Hippocampal formation (tissue), 2 donors: ENCODE data around the gene CDH3.
"Not testable (repeated sequence)": the region's sequence is repeated elsewhere in the genome, so short reads cannot be mapped to it uniquely, and the experiment has no call there.

Experiments used
- DNase-seq, 2 donors: peaks; one replicate each; lab custom pipeline; 2025; lab: John Stamatoyannopoulos, UW

Gene CDH3

DNA sequence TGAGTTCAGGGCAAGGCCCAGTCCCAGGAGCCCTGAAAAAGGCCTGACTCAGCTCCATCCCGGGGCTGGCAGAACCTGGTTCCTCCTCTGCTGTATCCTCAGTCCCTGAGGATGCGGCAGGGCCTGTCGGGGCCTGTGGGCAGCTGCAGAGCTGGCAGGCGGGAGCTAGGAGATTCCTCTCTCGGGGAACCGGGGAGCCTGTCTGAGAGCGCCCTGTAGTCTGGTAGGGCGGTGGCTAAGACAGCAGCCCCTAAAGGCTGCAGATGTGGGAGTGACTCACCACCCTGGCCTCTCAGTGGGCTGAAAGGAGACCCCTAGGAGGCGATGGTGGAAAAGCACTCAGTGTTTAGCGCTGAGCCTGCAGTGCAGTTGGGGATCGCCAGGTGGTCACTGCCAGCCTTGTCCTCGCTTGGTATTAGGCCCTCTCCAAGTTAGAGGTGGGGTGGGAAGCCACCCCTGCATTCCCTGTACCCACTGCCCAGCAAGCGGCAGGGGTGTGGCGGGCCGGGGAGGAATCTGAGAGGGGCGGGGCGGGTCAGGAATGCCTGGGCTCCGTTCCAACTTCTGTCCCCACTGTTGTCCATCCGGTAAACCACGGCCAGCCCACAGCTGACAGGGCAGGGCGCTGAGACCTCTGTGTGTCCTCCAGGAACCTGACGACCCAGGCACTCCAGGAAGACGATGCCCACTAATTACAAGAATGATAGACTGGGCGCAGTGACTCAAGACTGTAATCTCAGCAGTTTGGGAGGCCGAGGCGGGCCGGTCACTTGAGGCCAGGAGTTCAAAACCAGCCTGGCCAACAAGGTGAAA lies 62.4 kb downstream of the CDH3 start:
- no peak for DNase-seq

DNA sequence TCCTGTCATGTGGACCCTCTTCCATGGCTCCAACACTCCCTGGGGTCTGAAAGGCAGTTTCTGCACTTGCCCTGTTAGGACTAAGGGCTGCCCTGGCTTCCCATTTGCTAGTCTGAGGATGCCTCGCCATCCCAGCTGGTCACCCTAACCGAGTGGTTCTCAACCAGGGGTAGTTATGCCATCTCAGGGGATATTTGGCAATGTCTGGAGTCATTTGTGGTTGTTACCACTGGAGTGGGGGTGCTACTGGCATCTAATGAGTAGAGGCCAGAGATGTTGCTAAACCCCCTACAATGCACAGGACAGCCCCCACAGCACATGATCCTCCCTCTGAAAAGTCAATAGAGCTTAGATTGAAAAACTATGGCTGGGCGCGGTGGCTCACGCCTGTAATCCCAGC lies 65.1 kb downstream of the CDH3 start:
- DNase-seq, result no peak

DNA sequence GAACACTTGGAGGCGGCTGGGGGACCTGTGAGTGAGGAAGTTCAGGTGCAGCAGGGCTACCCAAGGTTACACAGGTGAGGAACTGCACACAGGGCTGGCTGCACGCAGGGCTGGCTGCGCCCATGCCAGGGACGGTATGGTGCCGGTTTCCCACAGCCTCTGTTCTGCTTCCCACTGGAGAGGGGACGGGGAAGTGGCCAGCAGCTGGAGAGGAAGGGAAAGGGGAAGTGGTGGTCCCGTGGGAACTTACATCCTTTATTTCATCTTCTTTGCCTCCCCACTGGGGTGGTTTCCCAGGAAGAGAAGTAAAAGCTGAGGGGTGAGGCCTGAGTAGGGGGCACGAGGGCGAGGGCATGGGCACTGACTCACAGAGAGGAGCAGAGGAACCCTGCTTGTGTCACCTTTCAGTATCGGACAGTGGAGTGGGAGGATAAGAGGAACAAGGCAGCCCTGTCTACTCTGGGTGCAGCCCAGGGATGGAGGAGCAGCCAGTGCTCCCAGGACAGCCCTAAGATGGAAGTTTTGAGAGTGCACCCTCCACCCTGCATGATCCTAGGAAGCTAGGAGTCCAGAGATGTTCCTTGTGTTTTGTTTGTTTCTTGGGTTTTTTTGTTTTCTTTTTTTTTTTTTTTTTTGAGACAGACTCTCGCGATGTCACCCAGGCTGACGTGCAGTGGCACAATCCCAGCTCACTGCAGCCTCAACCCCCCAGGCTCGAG lies 66.5 kb downstream of the CDH3 start:
- DNase-seq, result no peak

DNA sequence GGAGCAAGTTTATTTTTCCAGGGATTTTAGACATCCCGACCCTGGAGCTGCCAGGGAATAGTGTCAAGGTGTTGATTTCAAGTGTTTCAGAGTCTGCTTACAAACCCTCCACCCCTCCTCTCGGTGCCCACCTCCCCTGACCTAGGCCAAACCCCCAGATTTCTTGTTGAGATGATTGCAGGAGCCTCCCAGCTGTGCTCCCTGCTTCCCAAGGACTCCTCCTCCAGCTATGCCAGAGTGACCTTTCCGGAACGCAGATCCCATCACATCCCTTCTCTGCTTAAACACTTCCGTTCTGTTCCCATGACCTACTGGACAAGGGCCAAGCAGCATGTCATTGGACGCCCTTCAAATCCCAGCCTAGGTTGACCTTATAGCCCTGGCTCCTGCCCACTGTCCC lies 68.3 kb downstream of the CDH3 start:
- DNase-seq, result no peak

DNA sequence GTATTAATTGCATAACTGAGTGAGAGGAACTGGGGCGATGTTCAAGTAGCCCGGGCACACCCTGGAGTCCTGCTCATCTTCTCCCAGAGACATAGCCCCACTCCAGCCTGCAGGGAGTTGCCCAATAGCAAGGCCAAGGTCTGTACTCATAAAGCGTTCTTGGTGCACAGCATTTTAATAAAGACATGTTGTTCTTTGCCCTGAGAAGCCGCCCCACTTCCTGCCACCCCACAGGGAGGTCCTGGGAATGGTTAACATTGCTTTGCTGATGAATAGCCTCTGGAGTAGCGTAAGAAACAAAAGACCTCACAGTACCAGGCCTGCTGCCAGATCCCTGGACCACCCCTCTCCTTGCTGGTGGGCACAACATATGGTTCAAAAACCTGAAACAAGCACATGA lies 70.4 kb downstream of the CDH3 start:
- DNase-seq, result no peak

DNA sequence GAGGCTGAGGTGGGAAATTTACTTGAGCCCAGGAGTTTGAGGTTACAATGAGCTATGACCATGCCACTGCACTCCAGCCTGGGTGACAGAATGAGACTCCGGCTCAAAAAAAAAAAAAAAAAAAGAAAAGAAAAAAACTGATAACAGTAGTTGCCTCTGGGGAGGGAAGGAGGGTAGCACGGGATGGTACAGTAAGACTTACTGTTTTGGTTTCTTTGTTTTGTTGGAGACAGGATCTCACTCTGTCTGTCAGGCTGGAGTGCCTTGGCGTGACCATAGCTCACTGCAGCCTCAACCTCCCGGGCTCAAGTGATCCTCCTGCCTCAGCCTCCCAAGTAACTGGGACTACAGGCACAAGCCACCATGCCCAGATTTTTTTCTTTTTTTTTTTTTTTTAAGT lies 71.4 kb downstream of the CDH3 start:
- not testable (repeated sequence) for DNase-seq

DNA sequence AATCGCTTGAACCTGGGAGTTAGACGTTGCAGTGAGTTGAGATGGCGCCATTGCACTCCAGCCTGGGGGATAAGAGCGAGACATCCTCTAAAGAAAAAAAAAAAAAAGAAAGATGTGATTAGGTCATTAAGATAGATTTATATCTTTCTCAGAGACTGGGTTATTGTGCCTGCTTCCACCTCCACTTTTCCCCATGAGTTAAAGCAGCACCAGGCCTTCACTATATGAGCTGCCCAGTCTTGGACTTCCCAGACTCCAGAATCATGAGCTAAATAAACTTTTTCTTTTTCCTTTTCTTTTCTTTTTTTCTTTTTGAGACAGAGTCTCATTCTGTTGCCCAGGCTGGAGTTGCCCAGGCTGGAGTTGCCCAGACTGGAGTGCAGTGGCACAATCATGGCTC lies 72.6 kb downstream of the CDH3 start:
- DNase-seq, result no peak

DNA sequence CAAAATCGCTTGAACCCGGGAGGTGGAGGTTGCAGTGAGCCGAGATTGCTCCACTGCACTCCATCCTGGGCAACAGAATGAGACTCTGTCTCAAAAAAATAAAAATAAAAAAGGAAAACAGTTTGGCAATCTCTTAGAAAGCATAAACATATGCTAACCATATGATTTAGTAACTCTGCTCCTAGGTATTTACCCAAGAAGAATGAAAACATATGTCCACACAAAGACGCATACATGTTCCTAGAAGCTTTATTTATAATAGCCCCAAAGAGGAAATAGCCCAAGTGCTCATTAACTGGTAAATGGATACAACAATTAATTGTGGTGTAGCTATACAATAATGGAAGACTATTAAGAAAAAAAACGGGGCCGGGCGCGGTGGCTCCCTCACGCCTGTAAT lies 73.5 kb downstream of the CDH3 start:
- DNase-seq, result no peak

DNA sequence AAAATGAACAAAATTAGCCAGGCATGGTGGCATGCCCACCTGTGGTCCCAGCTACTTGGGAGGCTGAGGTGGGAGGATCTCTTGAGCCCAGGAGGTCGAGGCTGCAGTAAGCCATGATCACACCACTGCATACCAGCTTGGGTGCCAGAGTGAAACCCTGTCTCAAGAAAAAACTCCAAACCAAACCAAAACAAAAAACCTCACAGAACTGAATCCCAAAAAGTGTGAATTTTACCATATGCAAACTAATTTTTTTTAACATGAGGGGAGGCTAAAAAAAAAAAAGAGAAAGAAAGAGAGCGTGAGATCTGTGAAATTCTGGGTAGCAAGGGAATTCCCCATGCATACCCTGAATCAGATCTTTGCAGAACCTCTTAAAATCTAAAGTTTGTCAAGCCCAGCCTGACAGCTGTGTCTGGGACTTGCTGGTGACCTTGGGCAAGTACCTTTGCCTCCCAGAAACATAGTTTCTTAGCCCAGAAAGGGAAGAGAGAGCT lies 74.9 kb downstream of the CDH3 start:
- no peak for DNase-seq

DNA sequence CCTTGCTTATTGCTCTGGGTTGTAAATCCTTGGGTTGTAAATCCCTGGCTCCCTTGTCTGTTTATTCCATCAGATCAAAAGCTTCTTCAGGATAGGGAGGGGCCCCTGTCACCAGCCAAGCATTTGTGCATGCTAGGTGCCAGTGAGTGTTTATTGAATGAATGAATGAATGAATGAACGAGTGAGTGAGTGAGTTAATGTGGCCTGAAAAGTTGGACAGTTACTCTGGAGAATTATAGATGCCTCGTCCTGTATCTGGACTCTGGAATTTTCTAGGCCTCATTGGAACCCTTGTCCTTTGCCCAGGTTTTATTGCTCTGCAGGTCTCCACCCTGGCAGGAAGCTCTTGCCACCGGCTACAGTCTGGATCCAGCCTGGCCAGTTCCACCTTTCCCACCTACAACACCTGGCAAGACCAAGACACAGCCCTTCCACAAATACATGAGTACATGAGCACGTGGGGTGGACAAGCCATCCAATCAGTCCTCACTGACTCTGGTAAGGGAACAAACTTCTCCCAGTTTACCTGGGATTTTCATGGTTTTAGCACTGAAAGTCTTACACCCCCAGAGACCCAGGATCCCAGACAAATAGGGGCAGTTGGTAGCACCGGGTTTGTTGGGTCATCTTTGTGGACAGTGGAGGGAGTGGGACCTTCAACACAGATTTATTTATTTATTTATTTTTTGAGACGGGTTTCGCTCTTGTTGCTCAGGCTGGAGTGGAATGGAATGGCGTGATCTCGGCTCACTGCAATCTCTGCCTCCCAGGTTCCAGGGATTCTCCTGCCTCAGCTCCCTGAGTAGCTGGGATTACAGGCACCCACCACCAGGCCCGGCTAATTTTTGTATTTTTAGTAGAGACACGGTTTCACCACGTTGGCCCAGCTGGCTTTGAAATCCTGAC lies 77.3 kb downstream of the CDH3 start:
- DNase-seq, result no peak

DNA sequence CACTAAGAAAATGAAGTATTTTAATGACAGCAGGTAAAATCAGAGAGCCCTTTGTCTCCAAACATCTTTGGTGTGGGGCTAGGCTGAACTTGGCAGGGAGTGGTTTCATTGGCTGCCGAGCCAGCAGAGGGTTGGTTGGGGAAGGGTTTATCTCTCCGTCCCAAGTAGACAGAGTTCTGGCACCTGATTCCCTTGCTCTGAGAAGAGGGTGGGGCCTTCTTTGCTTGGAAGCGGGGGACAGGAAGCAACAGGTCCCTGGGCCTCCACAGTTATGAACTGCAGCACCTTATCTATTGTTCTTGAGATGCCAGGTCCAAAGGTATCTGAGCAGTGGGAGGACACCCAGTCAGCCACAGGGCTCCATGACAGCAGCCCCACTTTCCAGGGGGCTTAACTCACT lies 79.7 kb downstream of the CDH3 start:
- no peak for DNase-seq

DNA sequence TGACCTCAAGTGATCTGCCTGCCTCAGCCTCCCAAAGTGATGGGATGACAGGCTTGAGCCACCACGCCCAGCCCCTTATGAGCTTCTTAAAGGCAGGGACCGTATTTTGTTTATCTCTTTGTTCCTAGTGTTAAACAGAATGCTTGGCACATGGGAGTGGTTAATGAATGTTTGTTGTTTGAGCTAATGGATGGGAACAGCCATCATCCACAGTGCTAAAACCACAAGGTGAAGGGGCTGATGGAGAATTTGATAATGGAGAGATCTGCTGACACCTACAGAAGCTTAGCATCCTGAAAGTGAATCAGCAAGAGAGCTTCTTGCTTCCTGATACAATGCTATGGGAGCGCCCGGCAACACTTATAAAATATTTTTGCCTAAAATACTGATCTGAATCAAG lies 83.4 kb downstream of the CDH3 start:
- DNase-seq, result no peak

DNA sequence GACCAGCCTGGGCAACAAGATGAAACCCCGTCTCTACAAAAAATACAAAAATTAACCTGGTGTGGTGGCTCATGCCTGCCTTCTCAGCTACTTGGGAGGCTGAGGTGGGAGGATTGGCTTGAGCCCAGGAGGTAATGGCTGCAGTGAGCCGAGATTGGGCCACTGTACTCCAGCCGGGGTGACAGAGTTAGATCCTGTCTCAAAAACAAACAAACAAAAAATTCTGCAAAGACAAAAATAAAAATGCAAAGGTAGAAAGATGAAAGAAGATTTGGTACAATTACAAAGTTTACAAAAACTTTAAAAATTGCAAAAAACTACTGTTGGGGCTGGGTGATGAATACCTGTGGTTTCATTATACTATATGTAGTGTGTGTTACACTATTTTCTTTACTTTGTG lies 86.5 kb downstream of the CDH3 start:
- DNase-seq, result no peak

DNA sequence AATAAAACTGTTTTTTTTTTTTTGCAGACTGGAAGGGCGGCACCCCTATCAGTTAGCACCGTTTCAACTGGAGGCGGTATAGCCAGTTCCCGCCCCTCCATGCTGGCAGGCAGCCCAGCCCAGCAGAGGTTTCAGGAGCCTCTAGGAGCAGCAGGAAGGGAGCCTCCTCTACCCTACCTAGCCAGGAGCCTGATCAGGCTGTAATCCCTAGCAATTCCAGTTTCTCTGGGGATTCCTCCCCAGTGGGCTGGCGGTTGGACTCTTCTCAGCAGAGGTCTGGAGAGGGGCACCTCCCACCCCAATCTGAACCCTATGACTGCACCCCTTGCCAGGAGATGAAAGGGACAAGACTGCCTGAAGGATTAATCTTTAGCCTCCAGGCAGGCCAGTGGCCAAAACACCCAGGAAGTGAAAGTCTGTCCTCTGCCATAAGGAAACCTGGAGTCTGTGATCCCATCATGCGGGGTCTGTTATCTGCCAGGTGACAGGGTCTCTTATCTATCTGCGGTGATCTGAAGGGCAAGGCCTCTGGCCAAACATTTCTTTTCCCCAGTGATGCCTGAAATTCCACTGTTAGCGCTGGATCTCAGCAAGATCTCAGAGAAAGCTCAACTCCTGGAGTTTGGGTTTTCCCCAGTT lies 87.1 kb downstream of the CDH3 start:
- DNase-seq, result no peak

DNA sequence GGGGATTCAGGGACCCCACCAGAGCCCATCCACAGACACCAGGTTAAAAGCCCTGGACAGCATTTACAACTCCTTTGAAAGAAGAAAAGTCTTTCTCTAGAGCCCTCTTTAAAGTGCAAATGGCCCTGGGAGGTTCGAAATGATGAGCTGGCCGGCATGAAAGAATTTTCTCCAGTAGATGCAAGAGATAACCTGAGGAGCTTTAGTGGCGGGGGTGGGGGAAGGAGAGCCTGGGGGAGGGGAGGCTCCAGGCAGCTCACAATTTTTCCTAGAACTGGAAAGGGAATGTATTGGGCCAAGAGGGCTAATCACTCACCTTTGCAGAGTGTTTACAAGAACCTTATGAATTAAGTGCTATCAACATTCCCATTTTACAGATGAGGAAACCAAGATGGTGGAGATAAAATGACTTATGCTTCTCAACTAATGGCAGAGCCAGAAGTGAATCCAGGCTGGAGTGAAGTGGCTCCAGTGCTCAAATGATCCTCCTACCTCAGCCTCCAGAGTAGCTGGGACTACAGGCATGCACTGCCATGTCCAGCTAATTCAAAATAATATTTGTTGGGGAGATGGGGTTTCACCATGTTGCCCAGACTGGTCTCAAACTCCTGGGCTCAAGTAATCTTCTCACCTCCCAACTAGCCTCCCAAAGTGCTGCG lies 87.8 kb downstream of the CDH3 start:
- no peak for DNase-seq

DNA sequence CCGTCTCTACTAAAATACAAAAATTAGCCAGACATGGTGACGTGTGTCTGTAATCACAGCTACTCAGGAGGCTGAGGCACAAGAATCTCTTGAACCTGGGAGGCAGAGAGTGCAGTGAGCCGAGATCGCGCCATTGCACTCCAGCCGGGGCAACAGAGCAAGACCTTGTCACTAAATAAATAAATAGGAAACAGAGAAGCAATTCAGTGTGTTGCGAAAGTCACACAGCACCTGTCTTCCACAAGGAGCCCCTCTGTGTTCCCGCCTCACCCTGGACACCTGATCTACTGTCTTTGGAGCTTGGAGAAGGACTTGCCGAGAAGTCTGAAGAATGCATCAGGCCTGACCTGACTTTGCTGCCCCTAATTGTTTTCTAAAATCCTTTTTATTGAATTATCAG lies 88.5 kb downstream of the CDH3 start:
- DNase-seq, result no peak

DNA sequence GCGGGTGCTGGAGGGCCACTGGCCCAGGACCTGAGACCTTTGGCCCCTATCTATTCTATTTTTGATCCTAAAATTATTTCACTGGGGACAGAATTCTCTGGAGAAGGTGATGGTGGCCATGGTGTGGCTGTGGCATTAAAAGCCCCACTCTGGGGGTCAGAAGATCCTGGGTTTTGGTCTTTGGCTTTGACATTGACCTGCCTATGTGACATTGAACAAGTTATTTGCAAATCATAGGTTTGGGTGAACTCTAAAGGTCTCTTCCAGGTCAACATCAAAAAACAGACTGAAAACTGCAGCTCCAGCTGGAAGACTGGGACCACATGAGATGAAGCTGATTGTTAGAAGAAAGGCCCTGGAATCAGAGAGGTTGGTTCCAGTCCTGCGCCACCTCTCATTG lies 89.7 kb downstream of the CDH3 start:
- no peak for DNase-seq

DNA sequence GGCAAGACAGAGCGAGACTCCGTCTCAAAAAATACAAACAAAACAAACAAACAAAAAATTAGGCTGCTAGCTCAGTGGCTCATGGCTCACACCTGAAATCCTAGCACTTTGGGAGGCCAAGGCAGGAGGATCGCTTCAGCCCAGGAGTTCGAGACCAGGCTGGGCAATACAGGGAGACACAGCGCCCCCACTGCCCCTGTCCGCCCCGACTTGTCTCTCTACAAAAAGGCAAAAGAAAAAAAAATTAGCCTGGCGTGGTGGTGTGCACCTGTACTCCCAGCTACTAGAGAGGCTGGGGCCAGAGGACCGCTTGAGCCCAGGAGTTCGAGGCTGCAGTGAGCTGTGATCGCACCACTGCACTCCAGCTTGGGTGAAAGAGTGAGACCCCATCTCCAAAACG lies 91.5 kb downstream of the CDH3 start:
- DNase-seq, result no peak

DNA sequence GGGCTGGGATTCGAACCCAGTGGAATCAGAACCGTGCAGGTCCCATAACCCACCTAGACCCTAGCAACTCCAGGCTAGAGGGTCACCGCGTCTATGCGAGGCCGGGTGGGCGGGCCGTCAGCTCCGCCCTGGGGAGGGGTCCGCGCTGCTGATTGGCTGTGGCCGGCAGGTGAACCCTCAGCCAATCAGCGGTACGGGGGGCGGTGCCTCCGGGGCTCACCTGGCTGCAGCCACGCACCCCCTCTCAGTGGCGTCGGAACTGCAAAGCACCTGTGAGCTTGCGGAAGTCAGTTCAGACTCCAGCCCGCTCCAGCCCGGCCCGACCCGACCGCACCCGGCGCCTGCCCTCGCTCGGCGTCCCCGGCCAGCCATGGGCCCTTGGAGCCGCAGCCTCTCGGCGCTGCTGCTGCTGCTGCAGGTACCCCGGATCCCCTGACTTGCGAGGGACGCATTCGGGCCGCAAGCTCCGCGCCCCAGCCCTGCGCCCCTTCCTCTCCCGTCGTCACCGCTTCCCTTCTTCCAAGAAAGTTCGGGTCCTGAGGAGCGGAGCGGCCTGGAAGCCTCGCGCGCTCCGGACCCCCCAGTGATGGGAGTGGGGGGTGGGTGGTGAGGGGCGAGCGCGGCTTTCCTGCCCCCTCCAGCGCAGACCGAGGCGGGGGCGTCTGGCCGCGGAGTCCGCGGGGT lies 92.1 kb downstream of the CDH3 start, which contains the start of gene CDH1:
Gene CDH1 (plus strand): TSS at position 247 of the 684 bp plus-strand sequence. CDS start 124 bp downstream, at position 371.
- no peak for DNase-seq
